HG03520 (cell line): ENCODE data around the gene REEP2.

Experiments
- ATAC-seq: cut with Tn5 transposase; IDR thresholded peaks from one replicate; pipeline ENCODE4 v1.9.1; 2021; ENCODE audit warnings: mild to moderate bottlenecking, moderate library complexity; ENCODE audit not compliant: unreplicated experiment

Gene REEP2

GRCh38 chr5:138448481-138449398, 9.9 kb downstream of the REEP2 start:
- ATAC-seq, result no peak

DNA sequence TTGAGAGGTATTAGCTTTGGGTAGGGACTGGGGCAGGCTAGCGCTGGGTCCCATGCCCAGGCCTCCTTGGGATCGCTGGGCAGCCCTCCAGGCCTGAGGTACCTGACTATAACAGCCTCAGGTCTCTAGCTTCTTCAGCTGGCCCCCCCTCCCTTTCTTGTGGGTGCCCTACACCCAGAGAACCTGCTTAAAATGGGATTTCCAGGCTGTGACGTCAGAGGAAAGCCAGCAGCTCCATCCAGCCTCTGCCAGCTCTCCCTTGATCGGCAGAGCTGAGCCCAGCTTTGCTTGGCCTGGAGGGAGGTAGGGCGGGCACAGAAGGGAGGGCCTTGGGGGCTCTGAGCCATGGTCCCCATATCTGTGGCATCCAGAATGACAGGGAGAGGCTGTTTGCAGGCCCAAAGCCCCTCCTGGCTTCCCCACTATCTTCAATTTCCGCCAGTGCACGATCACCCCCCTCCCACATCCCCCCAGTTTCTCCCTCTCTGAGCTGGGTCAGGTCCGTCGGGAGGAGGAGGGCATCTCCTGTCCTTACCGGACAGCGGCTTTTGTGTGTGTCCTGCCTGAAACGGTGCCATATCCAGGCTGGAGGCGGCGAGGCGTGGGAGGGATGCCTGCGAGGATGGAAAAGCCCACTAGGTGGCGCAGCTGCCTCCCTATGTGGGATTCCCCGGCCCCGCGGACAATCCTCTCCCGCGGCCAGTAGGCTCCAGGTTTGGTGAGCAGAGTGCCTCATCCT, 10.8 kb downstream of the REEP2 start:
- ATAC-seq, result no peak

GRCh38 chr5:138450971-138451370, 12.1 kb downstream of the REEP2 start:
- no peak for ATAC-seq

DNA sequence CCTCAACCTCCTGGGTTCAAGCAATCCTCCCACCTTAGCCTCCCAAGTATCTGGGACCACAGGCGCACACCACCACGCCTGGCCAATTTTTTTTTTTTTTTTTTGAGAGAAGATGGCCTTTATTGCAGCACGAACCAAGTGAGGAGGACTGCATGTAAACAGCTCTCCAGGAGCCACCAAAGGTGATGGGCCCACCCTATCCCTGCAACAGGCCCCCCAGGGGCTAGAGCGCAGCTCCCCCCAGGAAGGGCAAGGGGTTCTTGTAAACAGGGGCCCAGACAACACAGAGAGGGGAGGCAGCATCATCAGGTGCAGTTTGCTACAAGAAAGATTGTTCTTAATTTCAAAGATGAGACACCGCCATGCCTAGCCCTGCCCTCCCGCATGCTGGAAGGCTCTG, 13.9 kb downstream of the REEP2 start:
- no peak for ATAC-seq

DNA sequence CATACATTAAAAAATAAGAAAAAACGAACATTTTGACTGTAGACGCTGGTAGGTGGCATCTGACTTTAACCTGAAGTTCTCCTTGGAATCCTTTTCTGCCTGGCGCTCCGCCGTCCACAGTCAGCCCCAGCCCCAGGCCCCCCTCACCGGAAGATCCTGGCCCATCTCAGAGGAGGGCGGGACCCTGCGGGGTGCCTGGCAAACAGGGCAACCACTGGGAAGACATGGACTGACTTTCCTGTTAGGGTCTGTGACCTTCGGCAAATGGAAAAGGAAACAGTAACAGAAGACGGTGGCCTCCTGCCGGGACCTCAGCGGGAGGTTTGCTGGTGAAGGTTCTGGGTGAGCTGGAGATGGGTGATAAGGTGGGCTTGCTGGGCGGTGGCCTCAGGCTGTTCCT, 14.7 kb downstream of the REEP2 start:
- ATAC-seq, result no peak

DNA sequence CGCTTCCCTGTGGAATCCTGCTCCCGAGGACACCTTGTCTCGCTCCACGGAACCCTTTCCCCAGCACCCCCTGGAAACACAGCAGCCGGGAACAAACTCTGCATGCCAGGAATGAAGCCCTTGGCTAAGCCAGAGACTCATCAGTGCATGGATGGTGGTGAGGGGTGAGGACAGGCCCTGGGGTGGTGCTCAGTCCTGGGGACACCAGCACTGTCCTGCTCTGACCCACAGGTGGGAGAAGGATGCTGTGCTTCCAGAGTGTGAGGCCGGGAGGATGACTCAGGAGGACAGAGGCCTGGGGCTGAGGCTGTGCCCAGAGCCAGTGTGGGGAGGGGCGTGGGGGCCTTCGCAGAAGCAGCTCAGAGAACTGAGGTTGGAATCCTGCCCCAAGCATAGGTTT, 15.3 kb downstream of the REEP2 start:
- ATAC-seq, result no peak

DNA sequence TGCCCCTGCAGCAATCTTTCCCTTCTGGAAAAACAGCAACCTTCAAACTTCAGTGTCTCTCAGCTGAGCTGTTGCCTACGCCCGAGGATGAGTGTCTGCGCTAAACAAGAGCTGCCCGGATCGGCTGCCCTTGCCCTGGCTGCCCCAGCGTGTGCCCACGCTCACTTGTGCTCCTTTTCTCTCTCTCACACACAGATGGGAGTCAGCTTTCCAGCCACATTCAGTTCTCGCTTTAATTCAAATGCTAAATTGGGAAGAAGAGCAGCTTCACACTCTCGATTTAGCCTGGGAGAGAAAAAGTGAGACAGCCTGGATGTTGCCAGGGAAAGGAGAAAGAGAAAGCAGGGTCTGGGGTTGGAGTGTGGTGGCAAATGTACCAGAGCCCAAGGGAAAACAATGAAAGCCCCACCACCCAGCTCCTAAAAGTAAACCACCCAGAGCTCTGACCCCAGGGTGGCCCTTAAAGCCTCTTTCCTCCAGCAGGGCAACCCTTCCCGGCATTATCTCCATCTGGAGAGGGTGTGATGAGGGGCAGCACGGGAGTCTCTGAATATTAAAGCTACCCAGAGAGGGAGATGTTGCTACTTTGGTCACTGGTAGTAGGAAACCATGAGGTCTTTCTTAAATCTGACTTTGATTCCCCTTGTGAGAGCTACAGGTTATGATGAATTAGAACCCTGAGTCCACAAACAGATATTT, 16.5 kb downstream of the REEP2 start:
- no peak for ATAC-seq

- ATAC-seq, result no peak
These were observed 18.8 kb downstream of the REEP2 start for GRCh38 chr5:138457531-138458275.

DNA sequence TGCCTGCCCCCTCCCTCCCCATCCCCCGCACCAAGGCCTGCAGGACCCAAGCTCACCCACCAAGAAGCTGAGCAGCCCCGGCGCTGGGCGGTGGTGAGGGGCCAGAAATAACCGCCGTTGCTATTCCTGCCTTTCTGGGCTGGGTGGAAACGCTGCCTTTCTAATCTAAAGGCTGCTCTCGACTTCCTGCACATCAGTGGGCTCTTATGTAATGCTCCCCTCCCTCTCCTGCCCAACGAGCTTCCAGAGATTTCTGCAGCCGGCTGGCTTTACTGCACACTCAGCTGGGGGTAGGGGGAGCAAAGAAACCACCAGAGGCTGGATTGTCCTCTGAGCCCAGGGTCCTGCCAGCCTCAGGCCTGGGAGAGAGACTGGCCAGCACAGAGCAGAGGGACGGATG, 19.5 kb downstream of the REEP2 start:
- no peak for ATAC-seq

- no peak for ATAC-seq
These were observed 20.0 kb downstream of the REEP2 start for GRCh38 chr5:138458856-138459255.

DNA sequence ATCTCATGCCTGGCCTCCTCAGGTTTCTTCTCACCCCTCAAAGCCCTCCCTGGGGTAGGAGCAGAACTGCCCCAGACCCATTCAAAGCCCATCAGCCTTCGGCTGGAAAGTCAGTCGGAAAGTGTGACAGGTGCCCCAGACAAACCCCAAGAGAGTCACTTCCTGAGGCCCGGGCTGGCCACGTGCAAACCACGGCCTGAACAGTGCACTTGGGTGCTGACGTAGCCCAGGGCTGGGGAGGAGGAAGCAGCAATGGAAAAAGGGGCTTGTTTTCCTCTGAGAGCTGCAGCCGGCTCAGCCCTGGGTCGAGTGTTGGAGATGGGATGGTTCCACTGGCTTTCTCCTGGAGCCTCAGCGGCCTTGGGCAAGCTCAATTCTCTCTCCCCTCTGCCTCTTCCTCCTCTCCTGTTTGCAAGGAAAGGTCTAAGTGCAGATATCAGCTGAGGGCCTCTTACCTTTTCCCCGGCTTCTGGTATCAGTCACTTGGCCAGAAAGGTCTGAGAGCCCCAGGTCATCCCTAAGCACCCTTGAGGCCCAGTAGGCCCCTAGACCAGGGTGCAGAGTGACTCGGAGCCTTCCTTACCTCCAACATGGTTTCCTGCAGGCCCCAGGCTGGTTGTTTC, 20.6 kb downstream of the REEP2 start:
- no peak for ATAC-seq

GRCh38 chr5:138460032-138460693, 21.3 kb downstream of the REEP2 start:
- ATAC-seq, result no peak

GRCh38 chr5:138461343-138462125, 22.7 kb downstream of the REEP2 start:
- ATAC-seq, result no peak

DNA sequence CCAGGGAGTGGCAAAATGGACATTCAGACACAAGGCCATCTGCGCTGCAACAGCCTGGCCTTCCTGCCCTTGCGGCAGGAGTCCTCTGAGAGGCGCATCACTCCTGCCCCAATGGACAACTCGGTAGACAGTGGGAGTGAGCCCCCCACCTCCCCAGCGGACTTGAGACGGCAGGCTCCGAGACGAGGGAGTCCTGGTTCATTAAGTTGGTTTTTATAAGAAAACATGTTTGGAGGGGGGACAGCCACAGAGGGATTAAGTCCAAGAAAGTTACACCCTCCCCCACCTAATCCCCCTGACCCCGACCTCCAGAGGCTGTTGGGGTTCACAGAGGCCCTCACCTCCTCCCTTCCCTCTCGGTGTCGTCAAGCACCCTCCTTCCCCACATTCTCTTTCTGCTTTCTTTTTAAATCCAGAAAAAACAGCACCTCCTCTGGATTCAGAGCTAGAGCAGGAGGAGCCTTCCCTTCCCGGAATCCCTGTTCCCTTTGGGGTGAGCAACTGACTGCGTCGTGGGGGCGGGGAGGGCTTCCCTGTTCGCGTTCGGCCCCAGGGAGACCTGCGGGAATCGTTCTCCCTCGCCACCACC, 24.7 kb downstream of the REEP2 start:
- ATAC-seq, result no peak

GRCh38 chr5:138464008-138464387, 25.1 kb downstream of the REEP2 start:
- peak; percentile 47 for ATAC-seq

DNA sequence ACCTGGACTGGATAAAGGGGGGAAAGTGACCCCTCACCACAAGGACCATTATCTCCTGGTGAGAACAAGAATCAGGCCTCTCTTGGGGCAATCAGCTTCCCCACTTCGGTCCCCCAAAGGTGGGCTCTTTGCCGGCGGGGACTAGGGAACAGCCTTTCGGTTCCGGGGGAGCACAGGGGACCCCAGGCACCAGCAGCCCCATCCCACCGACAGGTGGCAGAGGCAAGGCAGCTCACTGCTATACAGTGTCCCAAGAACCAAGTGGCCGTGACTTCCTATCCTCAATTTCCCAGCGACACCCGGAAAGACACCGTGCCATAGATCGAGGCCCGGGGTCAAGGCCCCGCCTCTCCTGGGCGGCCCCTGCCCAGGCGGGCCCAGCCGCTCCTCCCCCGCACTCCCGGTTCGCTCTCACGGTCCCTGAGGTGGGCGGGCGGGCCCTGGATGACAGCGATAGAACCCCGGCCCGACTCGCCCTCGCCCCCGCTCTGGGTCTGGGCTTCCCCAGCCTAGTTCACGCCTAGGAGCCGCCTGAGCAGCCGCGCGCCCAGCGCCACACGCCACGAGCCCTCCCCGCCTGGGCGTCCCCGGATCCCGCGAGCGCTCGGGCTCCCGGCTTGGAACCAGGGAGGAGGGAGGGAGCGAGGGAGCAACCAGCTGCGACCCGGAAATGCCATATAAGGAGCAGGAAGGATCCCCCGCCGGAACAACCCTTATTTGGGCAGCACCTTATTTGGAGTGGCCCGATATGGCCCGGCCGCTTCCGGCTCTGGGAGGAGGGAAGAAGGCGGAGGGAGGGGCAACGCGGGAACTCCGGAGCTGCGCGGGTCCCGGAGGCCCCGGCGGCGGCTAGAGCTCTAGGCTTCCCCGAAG, 25.8 kb downstream of the REEP2 start:
- peak; percentile 64 for ATAC-seq

GRCh38 chr5:138465261-138466124, 26.6 kb downstream of the REEP2 start, which contains the start of gene EGR1:
TSS of gene EGR1 (plus strand) at chr5:138465479. CDS start at chr5:138465762, 283 bp downstream.
- peak; percentile 44 for ATAC-seq
